ENCODE data around the gene GPR83. TPM values are rescaled to one million over a fixed set of nuclear protein-coding genes. Genes with fewer than 3 reads are reported as not detected.

GPR83 gene
- polyA plus RNA-seq, 2 of the 4 experiments (the other 2 are of a cell fraction): 0.06 to 0.09 TPM

- no peak for TF ChIP-seq SMC3 (IDR thresholded peaks at IDR 0.05)
- no peak for TF ChIP-seq BHLHE40 (IDR thresholded peaks at IDR 0.05; ENCODE audit: low read depth, low read length)
- TF ChIP-seq FOSL2 (IDR thresholded peaks at IDR 0.05): no peak
- no peak for TF ChIP-seq FOSL2 (CRISPR knock-in tag; IDR thresholded peaks at IDR 0.05)
- no peak for TF ChIP-seq MAZ (IDR thresholded peaks at IDR 0.05; ENCODE audit: borderline replicate concordance, low read depth, low read length)
- TF ChIP-seq USF2 (IDR thresholded peaks at IDR 0.05): no peak
- no peak for TF ChIP-seq RAD21 (conservative IDR thresholded peaks at IDR 0.05 in 1 of 2, IDR thresholded peaks at IDR 0.05 in 1 of 2)
- no peak for TF ChIP-seq BCL3 (IDR thresholded peaks at IDR 0.05)
- no peak for TF ChIP-seq ESRRA (IDR thresholded peaks at IDR 0.05; ENCODE audit: borderline replicate concordance, low read length)
- TF ChIP-seq RARB (CRISPR knock-in tag; IDR thresholded peaks at IDR 0.05): no peak
- no peak for TF ChIP-seq EHF (CRISPR knock-in tag; IDR thresholded peaks at IDR 0.05)
- no peak for TF ChIP-seq REST (IDR thresholded peaks at IDR 0.05)
- no peak for TF ChIP-seq ATOH8 (CRISPR knock-in tag; IDR thresholded peaks at IDR 0.05; ENCODE audit: low read depth)
- no peak for TF ChIP-seq GATA3 (IDR thresholded peaks at IDR 0.05; ENCODE audit: borderline replicate concordance)
- no peak for TF ChIP-seq ZC3H11A (IDR thresholded peaks at IDR 0.05)
- TF ChIP-seq EHMT2 (IDR thresholded peaks at IDR 0.05; ENCODE audit: low read depth): no peak
- no peak for ATAC-seq
- H3K4me2 ChIP-seq: no peak overlapping the region
- no peak overlapping the region for H3K27ac ChIP-seq
- no peaks in the 10 kb centered on the region for H3K9me3 ChIP-seq
- POLR2A ChIA-PET: no interaction called here
- H3K4me1 ChIP-seq: no peaks in the 10 kb centered on the region
- no peak overlapping the region for H3K4me3 ChIP-seq
- no peak for FAIRE-seq
- CTCF ChIA-PET: no interaction called here
- DNase-seq (ENCODE audit: low read depth in 1 of 2, low spot score in 1 of 2): no peak
Measured at GRCh38 chr11:94332814-94333213, 68.4 kb downstream of the GPR83 start.

- no peak overlapping the region for H3K4me3 ChIP-seq
- ChIA-PET POLR2A (no interaction called here), CTCF (no interaction called here)
- WGBS (ENCODE audit: missing lambda C conversion rate): 50% methylated on average over 2 of the region's 2 CpGs
- ATAC-seq (no peak), DNase-seq (ENCODE audit: low read depth in 1 of 2, low spot score in 1 of 2) (no peak), FAIRE-seq (no peak)
- H3K4me1 ChIP-seq: no peaks in the 10 kb centered on the region
- no peak overlapping the region for H3K27ac ChIP-seq
- H3K9me3 ChIP-seq: no peaks in the 10 kb centered on the region
- no peak overlapping the region for H3K4me2 ChIP-seq
- TF ChIP-seq NFE2L2 (conservative IDR thresholded peaks at IDR 0.05; ENCODE audit: low read length): no peak
- no peak for TF ChIP-seq PBX3 (IDR thresholded peaks at IDR 0.05)
- TF ChIP-seq MAZ (IDR thresholded peaks at IDR 0.05; ENCODE audit: borderline replicate concordance, low read depth, low read length): no peak
- TF ChIP-seq CBX8 (IDR thresholded peaks at IDR 0.05): no peak
- no peak for TF ChIP-seq MAFK (IDR thresholded peaks at IDR 0.05; ENCODE audit: partially characterized antibody)
- no peak for TF ChIP-seq CEBPB (IDR thresholded peaks at IDR 0.05)
- TF ChIP-seq REST (IDR thresholded peaks at IDR 0.05): no peak
- TF ChIP-seq ZC3H11A (IDR thresholded peaks at IDR 0.05): no peak
- no peak for TF ChIP-seq HMGXB4 (CRISPR knock-in tag; IDR thresholded peaks at IDR 0.05; ENCODE audit: borderline replicate concordance)
- no peak for TF ChIP-seq E2F6 (IDR thresholded peaks at IDR 0.05; ENCODE audit: borderline replicate concordance, low read depth)
- no peak for TF ChIP-seq EHF (CRISPR knock-in tag; IDR thresholded peaks at IDR 0.05)
- TF ChIP-seq POLR2A (IDR thresholded peaks at IDR 0.05; ENCODE audit: low read length): no peak
Measured at GRCh38 chr11:94330789-94331188, 70.4 kb downstream of the GPR83 start.

Data from A549 (cell line).